ENCODE results near the gene TBL2. TPM values are rescaled to one million over a fixed set of nuclear protein-coding genes. Genes with fewer than 3 reads are reported as not detected.

Gene TBL2
- total and polyA plus RNA-seq, 2 experiments from 2014 or later = 6.9 to 27.8 TPM

GRCh38 chr7:73602721-73603651, 24.6 kb upstream of the TBL2 start:
- no peaks in the 10 kb centered on the region for H3F3A ChIP-seq (replicated peaks; ENCODE audit: low read depth)
- no peak overlapping the region for H3K27ac ChIP-seq (ENCODE audit: low read depth)
- peaks cover 4% of the 10 kb centered on the region; the same call in 1 of the 2 replicates for H3K9me2 ChIP-seq (ENCODE audit: insufficient read depth)
- H3K4me2 ChIP-seq = no peak overlapping the region; the same call in 1 of the 2 replicates
- no peaks in the 10 kb centered on the region for H3K79me2 ChIP-seq (replicated peaks; ENCODE audit: insufficient read depth)
- no peaks in the 10 kb centered on the region for H3K4me1 ChIP-seq (ENCODE audit: insufficient read depth)
- TF ChIP-seq ZNF114 (CRISPR knock-in tag; IDR thresholded peaks at IDR 0.05) (no peak), EZH2phosphoT487 (IDR thresholded peaks at IDR 0.05; ENCODE audit: unreplicated experiment) (no peak), CTCF (conservative IDR thresholded peaks at IDR 0.05; ENCODE audit: low read depth in 2 of 2) (no peak), STAT1 (IDR thresholded peaks at IDR 0.05; ENCODE audit: unreplicated experiment) (no peak), ETS1 (IDR thresholded peaks at IDR 0.05) (no peak), NANOG (IDR thresholded peaks at IDR 0.05; ENCODE audit: borderline replicate concordance) (no peak), CREB1 (CRISPR knock-in tag; IDR thresholded peaks at IDR 0.05; ENCODE audit: low read depth) (no peak), JUNB (IDR thresholded peaks at IDR 0.05; ENCODE audit: unreplicated experiment) (no peak), POLR2AphosphoS5 (IDR thresholded peaks at IDR 0.05; ENCODE audit: low read depth) (no peak), EZH2 (IDR thresholded peaks at IDR 0.05; ENCODE audit: low read depth, unreplicated experiment) (no peak), REST (IDR thresholded peaks at IDR 0.05; ENCODE audit: unreplicated experiment) (no peak), ZNF331 (CRISPR knock-in tag; IDR thresholded peaks at IDR 0.05; ENCODE audit: low read depth) (no peak), ZNF462 (CRISPR knock-in tag; IDR thresholded peaks at IDR 0.05) (no peak)
- DNase-seq (ENCODE audit: low spot score) = peak; percentile 56
- Mint-ChIP-seq H3K9me3 (no peaks in the 10 kb centered on the region; the same call in 2 of the 3 replicates), H3K4me1 (peaks cover 5% of the 10 kb centered on the region), H3K27me3 (ENCODE audit: insufficient read depth, low read depth, poor library complexity) (peaks cover 18% of the 10 kb centered on the region), H3K4me3 (no peak overlapping the region), H3K27ac (no peak overlapping the region), H3K36me3 (ENCODE audit: low read depth) (peaks cover 2% of the 10 kb centered on the region; the same call in 1 of the 3 replicates)
- H2AFZ ChIP-seq = no peak overlapping the region
- peaks cover 6% of the 10 kb centered on the region for H4K20me1 ChIP-seq (replicated peaks; ENCODE audit: insufficient read depth)
- ATAC-seq = peak; percentile 43
- peaks cover 4% of the 10 kb centered on the region; the same call in 1 of the 2 replicates for H3K27me3 ChIP-seq (ENCODE audit: insufficient read depth)
- H3K36me3 ChIP-seq (ENCODE audit: insufficient read depth) = no peaks in the 10 kb centered on the region
- no peak overlapping the region for H3K4me3 ChIP-seq
